HCT116 (cell line): ENCODE results near the gene MCF2L2.

ENCODE experiments used
- CTCF ChIP-seq, 3 experiments: fragments of 200-600 bp in 1 of 3; sonication (generic) in 1 of 3; IDR thresholded peaks in 2 of 3; conservative IDR thresholded peaks in 1 of 3; 2 replicates each; pipeline ENCODE4 v1.5.1; 2012 to 2017; ENCODE audit warnings: low read depth in 2 of 3, low read length in 2 of 3, antibody characterized with exemption in 1 of 3, borderline replicate concordance in 1 of 3, control low read depth in 1 of 3, mild to moderate bottlenecking in 1 of 3, mixed read lengths in 1 of 3, mixed run types in 1 of 3, moderate library complexity in 1 of 3; ENCODE audit not compliant: insufficient read depth in 1 of 3
- EZH2 ChIP-seq: fragments of 200-600 bp; sonication (generic); IDR thresholded peaks from 2 replicates; pipeline ENCODE4 v1.6.1; 2017; ENCODE audit warnings: antibody characterized with exemption, mixed run types
- POLR2A ChIP-seq: IDR thresholded peaks from 2 replicates; pipeline ENCODE4 v1.7.0; 2011; ENCODE audit warnings: borderline replicate concordance; ENCODE audit not compliant: insufficient read depth, insufficient read length; ENCODE audit errors: extremely low read depth
- POLR2AphosphoS5 ChIP-seq: IDR thresholded peaks from 2 replicates; pipeline ENCODE4 v1.6.1; 2011; ENCODE audit warnings: mild to moderate bottlenecking, low read depth, low read length, moderate library complexity
- RAD21 ChIP-seq: IDR thresholded peaks from 2 replicates; pipeline ENCODE4 v1.6.1; 2012; ENCODE audit warnings: low read depth, mild to moderate bottlenecking
- REST ChIP-seq: IDR thresholded peaks from 2 replicates; pipeline ENCODE4 v1.6.1; 2012; ENCODE audit warnings: low read depth
- SIN3A ChIP-seq: IDR thresholded peaks from 2 replicates; pipeline ENCODE4 v1.6.1; 2012; ENCODE audit warnings: low read depth
- SP1 ChIP-seq: IDR thresholded peaks from 2 replicates; pipeline ENCODE4 v1.6.1; 2012; ENCODE audit warnings: low read depth
- ZBTB33 ChIP-seq: IDR thresholded peaks from 2 replicates; pipeline ENCODE4 v1.6.1; 2011; ENCODE audit warnings: mild to moderate bottlenecking, low read length, moderate library complexity; ENCODE audit not compliant: insufficient replicate concordance; ENCODE audit errors: extremely low read depth
- ZNF274 ChIP-seq: fragments of 200-500 bp; sonication (Bioruptor generic); IDR thresholded peaks from 2 replicates; pipeline ENCODE4 v1.6.1; 2014; ENCODE audit warnings: mild to moderate bottlenecking, low read depth, low read length, inconsistent platforms

GRCh38 chr3:183317271-183317670, 111.1 kb downstream of the MCF2L2 start:
- TF ChIP-seq CTCF (IDR thresholded peaks at IDR 0.05 in 2 of 3, conservative IDR thresholded peaks at IDR 0.05 in 1 of 3; ENCODE audit: borderline replicate concordance in 1 of 3, insufficient read depth in 1 of 3, low read depth in 2 of 3, low read length in 2 of 3), result no peak
- TF ChIP-seq POLR2AphosphoS5, result no peak
- no peak for TF ChIP-seq REST
- no peak for TF ChIP-seq POLR2A
- no peak for TF ChIP-seq EZH2
- TF ChIP-seq ZBTB33, result no peak
- no peak for TF ChIP-seq RAD21
- TF ChIP-seq ZNF274, result no peak
- no peak for TF ChIP-seq SP1
- TF ChIP-seq SIN3A, result no peak
